ENCODE results near the gene RASSF10.
"Not testable (repeated sequence)": the region's sequence is repeated elsewhere in the genome, so short reads cannot be mapped to it uniquely, and the experiment has no call there.

Gene RASSF10

GRCh38 chr11:13029872-13030271 is 20.8 kb downstream of the RASSF10 start:
- no peak for DNase-seq

- DNase-seq: no peak
Observed at GRCh38 chr11:13030857-13031256, 21.7 kb downstream of the RASSF10 start.

GRCh38 chr11:13031349-13031748 is 22.2 kb downstream of the RASSF10 start:
- no peak for DNase-seq

GRCh38 chr11:13033760-13034533 is 24.8 kb downstream of the RASSF10 start:
- no peak for DNase-seq

GRCh38 chr11:13035711-13036110 is 26.6 kb downstream of the RASSF10 start:
- no peak for DNase-seq

GRCh38 chr11:13036235-13036634 is 27.1 kb downstream of the RASSF10 start:
- no peak for DNase-seq

- DNase-seq: no peak
Observed at GRCh38 chr11:13038366-13038765, 29.2 kb downstream of the RASSF10 start.

GRCh38 chr11:13039126-13039525 is 30.0 kb downstream of the RASSF10 start:
- DNase-seq: no peak

- DNase-seq: no peak
Observed at GRCh38 chr11:13040969-13041561, 31.9 kb downstream of the RASSF10 start.

- DNase-seq: no peak
Observed at GRCh38 chr11:13042873-13043342, 33.8 kb downstream of the RASSF10 start.

- no peak for DNase-seq
Observed at GRCh38 chr11:13043912-13044628, 35.0 kb downstream of the RASSF10 start.

- not testable (repeated sequence) for DNase-seq
Observed at GRCh38 chr11:13045089-13045488, 36.0 kb downstream of the RASSF10 start.

- DNase-seq: no peak
Observed at GRCh38 chr11:13045734-13046133, 36.6 kb downstream of the RASSF10 start.

- DNase-seq: no peak
Observed at GRCh38 chr11:13046637-13047570, 37.8 kb downstream of the RASSF10 start.

GRCh38 chr11:13047884-13048283 is 38.8 kb downstream of the RASSF10 start:
- DNase-seq: no peak

GRCh38 chr11:13051257-13051656 is 42.1 kb downstream of the RASSF10 start:
- DNase-seq: no peak

GRCh38 chr11:13052130-13052571 is 43.0 kb downstream of the RASSF10 start:
- DNase-seq: no peak

- DNase-seq: no peak
Observed at GRCh38 chr11:13053255-13053917, 44.3 kb downstream of the RASSF10 start.

GRCh38 chr11:13054278-13054677 is 45.2 kb downstream of the RASSF10 start:
- no peak for DNase-seq

GRCh38 chr11:13055200-13055599 is 46.1 kb downstream of the RASSF10 start:
- no peak for DNase-seq

GRCh38 chr11:13061294-13061990 is 52.3 kb downstream of the RASSF10 start:
- DNase-seq: no peak

Data from NCI-H2227 treated with DMSO at 0.1 percent for 48 hours (cell line).